Uterus (tissue), 2 donors: ENCODE results near the gene CMC2.

Experiments
- POLR2A ChIP-seq, 2 donors: fragments of 450-650 bp; IDR thresholded peaks; one replicate each; pipeline ENCODE4 v1.6.1; 2016; ENCODE audit warnings: antibody characterized with exemption in 2 of 2, mild to moderate bottlenecking in 1 of 2, moderate library complexity in 1 of 2
- TF ChIP-seq, protein P1 (sequence below), 4 experiments: fragments of 200-600 bp in 2 of 4; fragments of 450-650 bp in 2 of 4; sonication (generic) in 2 of 4; IDR thresholded peaks; one replicate each; pipeline ENCODE4 v1.5.1; 2016 to 2019; ENCODE audit warnings: antibody characterized with exemption in 4 of 4, mild to moderate bottlenecking in 2 of 4, moderate library complexity in 1 of 4

DNA sequence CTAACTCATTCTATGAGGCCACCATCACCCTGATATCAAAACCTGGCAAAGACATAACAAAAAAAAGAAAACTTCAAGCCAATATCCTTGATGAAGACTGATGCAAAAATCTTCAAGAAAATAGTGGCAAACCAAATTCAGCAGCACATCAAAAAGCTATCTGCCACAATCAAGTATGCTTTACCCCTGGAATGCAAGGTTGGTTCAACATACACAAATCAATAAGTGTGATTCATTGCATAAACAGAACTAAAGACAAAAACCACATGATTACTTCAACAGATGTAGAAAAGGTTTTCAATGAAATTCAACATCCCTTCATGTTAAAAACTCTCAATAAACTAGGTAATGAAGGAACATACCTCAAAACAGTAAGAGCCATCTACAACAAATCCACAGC, 48.4 kb downstream of the CMC2 start:
- TF ChIP-seq, protein P1, sequence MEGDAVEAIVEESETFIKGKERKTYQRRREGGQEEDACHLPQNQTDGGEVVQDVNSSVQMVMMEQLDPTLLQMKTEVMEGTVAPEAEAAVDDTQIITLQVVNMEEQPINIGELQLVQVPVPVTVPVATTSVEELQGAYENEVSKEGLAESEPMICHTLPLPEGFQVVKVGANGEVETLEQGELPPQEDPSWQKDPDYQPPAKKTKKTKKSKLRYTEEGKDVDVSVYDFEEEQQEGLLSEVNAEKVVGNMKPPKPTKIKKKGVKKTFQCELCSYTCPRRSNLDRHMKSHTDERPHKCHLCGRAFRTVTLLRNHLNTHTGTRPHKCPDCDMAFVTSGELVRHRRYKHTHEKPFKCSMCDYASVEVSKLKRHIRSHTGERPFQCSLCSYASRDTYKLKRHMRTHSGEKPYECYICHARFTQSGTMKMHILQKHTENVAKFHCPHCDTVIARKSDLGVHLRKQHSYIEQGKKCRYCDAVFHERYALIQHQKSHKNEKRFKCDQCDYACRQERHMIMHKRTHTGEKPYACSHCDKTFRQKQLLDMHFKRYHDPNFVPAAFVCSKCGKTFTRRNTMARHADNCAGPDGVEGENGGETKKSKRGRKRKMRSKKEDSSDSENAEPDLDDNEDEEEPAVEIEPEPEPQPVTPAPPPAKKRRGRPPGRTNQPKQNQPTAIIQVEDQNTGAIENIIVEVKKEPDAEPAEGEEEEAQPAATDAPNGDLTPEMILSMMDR (IDR thresholded peaks at IDR 0.05) = no peak
- no peak for TF ChIP-seq POLR2A (IDR thresholded peaks at IDR 0.05)
